H9 (cell line): Measurements from ENCODE around the gene NAA16. TPM values are rescaled to one million over a fixed set of nuclear protein-coding genes. Genes with fewer than 3 reads are reported as not detected.

ENCODE experiments used
- DNase-seq: peaks from one replicate; pipeline ENCODE4 v3.0.0-alpha.2; 2017
- H2AFZ ChIP-seq: one replicate; pipeline ENCODE4 v1.6.1; 2013; ENCODE audit warnings: mild to moderate bottlenecking, low read length, control low read depth, moderate library complexity
- H2AK5ac ChIP-seq: 2 replicates; pipeline ENCODE4 v1.6.1; 2013; ENCODE audit warnings: low read length, control low read depth, mixed read lengths; ENCODE audit not compliant: insufficient read length
- H2BK120ac ChIP-seq: one replicate; pipeline ENCODE4 v1.6.1; 2013; ENCODE audit warnings: low read depth, mild to moderate bottlenecking, low read length, control low read depth, inconsistent platforms; ENCODE audit not compliant: poor library complexity, severe bottlenecking
- H2BK12ac ChIP-seq: 2 replicates; pipeline ENCODE4 v1.6.1; 2013; ENCODE audit warnings: low read length, control low read depth, mixed read lengths, low read depth; ENCODE audit not compliant: insufficient read length
- H2BK15ac ChIP-seq: 2 replicates; pipeline ENCODE4 v1.6.1; 2013; ENCODE audit warnings: low read depth, low read length, control low read depth
- H2BK20ac ChIP-seq: one replicate; pipeline ENCODE4 v1.6.1; 2013; ENCODE audit warnings: low read depth, mild to moderate bottlenecking, low read length, control low read depth, inconsistent platforms; ENCODE audit not compliant: poor library complexity, severe bottlenecking
- H2BK5ac ChIP-seq: 2 replicates; pipeline ENCODE4 v1.6.1; 2013; ENCODE audit warnings: low read length, control low read depth, mixed read lengths; ENCODE audit not compliant: insufficient read length
- H3K14ac ChIP-seq: 2 replicates; pipeline ENCODE4 v1.6.1; 2013; ENCODE audit warnings: low read length, control low read depth; ENCODE audit not compliant: insufficient read depth
- H3K18ac ChIP-seq: 2 replicates; pipeline ENCODE4 v1.6.1; 2013; ENCODE audit warnings: low read depth, mild to moderate bottlenecking, mixed read lengths, low read length, control low read depth; ENCODE audit not compliant: insufficient read length
- H3K23ac ChIP-seq: 2 replicates; pipeline ENCODE4 v1.6.1; 2013; ENCODE audit warnings: low read length, control low read depth, mixed read lengths, low read depth; ENCODE audit not compliant: insufficient read length
- H3K23me2 ChIP-seq: 2 replicates; pipeline ENCODE4 v1.6.1; 2013; ENCODE audit warnings: low read depth, mild to moderate bottlenecking, mixed read lengths, low read length, control low read depth; ENCODE audit not compliant: insufficient read length, poor library complexity, severe bottlenecking
- H3K27ac ChIP-seq: 2 replicates; pipeline ENCODE4 v1.5.1; 2013; ENCODE audit warnings: low read length, control low read depth, mixed read lengths, low read depth; ENCODE audit not compliant: insufficient read length
- H3K27me3 ChIP-seq: 2 replicates; pipeline ENCODE4 v1.6.1; 2013; ENCODE audit warnings: low read length, control low read depth, inconsistent platforms; ENCODE audit not compliant: insufficient read depth
- H3K4ac ChIP-seq: 2 replicates; pipeline ENCODE4 v1.6.1; 2013; ENCODE audit warnings: low read depth, mild to moderate bottlenecking, control low read depth, inconsistent platforms, low read length, moderate library complexity
- H3K4me1 ChIP-seq: 2 replicates; pipeline ENCODE4 v1.6.1; 2013; ENCODE audit warnings: low read length, control low read depth, inconsistent platforms; ENCODE audit not compliant: insufficient read depth
- H3K4me2 ChIP-seq: 2 replicates; pipeline ENCODE4 v1.6.1; 2013; ENCODE audit warnings: low read length, control low read depth, mixed read lengths; ENCODE audit not compliant: insufficient read length, insufficient read depth
- H3K56ac ChIP-seq: 2 replicates; pipeline ENCODE4 v1.6.1; 2013; ENCODE audit warnings: low read depth, mild to moderate bottlenecking, mixed read lengths, low read length, control low read depth; ENCODE audit not compliant: insufficient read length
- H3K79me1 ChIP-seq: 2 replicates; pipeline ENCODE4 v1.6.1; 2013; ENCODE audit warnings: low read depth, mild to moderate bottlenecking, moderate library complexity, low read length, control low read depth, inconsistent platforms; ENCODE audit not compliant: insufficient read depth, poor library complexity, severe bottlenecking
- H3K79me2 ChIP-seq: 2 replicates; pipeline ENCODE4 v1.6.1; 2013; ENCODE audit warnings: low read length, control low read depth, inconsistent platforms; ENCODE audit not compliant: insufficient read depth
- H3K9ac ChIP-seq: 2 replicates; pipeline ENCODE4 v1.6.1; 2013; ENCODE audit warnings: low read length, control low read depth, mixed read lengths; ENCODE audit not compliant: insufficient read length; ENCODE audit errors: extremely low read depth
- H3K9me3 ChIP-seq: one replicate; pipeline ENCODE4 v1.6.1; 2013; ENCODE audit warnings: low read depth, low read length, inconsistent platforms; ENCODE audit not compliant: control insufficient read depth
- H3T11ph ChIP-seq: one replicate; pipeline ENCODE4 v1.6.1; 2013; ENCODE audit warnings: mild to moderate bottlenecking, low read length, control low read depth, inconsistent platforms
- H4K20me1 ChIP-seq: one replicate; pipeline ENCODE4 v1.6.1; 2013; ENCODE audit not compliant: control insufficient read depth, insufficient read length, insufficient read depth
- H4K5ac ChIP-seq: 2 replicates; pipeline ENCODE4 v1.6.1; 2013; ENCODE audit warnings: low read depth, mild to moderate bottlenecking, mixed read lengths, low read length, control low read depth; ENCODE audit not compliant: insufficient read length
- H4K8ac ChIP-seq: replicated peaks from 2 replicates; pipeline ENCODE4 v1.6.1; 2013; ENCODE audit warnings: low read length, control low read depth, mixed read lengths, low read depth; ENCODE audit not compliant: insufficient read length
- H4K91ac ChIP-seq: 2 replicates; pipeline ENCODE4 v1.6.1; 2013; ENCODE audit warnings: low read depth, mild to moderate bottlenecking, moderate library complexity, mixed read lengths, low read length, control low read depth; ENCODE audit not compliant: insufficient read length
- H3K27ac Mint-ChIP-seq, 3 experiments: 2 replicates in 2 of 3; 3 replicates in 1 of 3; pipeline ENCODE4 v1.8.0; 2020 to 2021; ENCODE audit warnings: mixed read lengths in 3 of 3, mild to moderate bottlenecking in 1 of 3, moderate library complexity in 1 of 3
- H3K27me3 Mint-ChIP-seq: 2 replicates; pipeline ENCODE4 v1.8.0; 2021; ENCODE audit warnings: low read depth, mild to moderate bottlenecking, moderate library complexity, mixed read lengths
- H3K36me3 Mint-ChIP-seq, 3 experiments: 2 replicates in 2 of 3; 3 replicates in 1 of 3; pipeline ENCODE4 v1.8.0; 2020 to 2021; ENCODE audit warnings: low read depth in 3 of 3, mixed read lengths in 3 of 3; ENCODE audit not compliant: insufficient read depth in 1 of 3
- H3K4me1 Mint-ChIP-seq, 2 experiments: 2 replicates each; pipeline ENCODE4 v1.8.0; 2020; ENCODE audit warnings: mixed read lengths in 2 of 2
- H3K4me3 Mint-ChIP-seq, 2 experiments: 2 replicates in 1 of 2; 3 replicates in 1 of 2; pipeline ENCODE4 v1.8.0; 2020 to 2021; ENCODE audit warnings: mild to moderate bottlenecking in 2 of 2, mixed read lengths in 2 of 2, moderate library complexity in 1 of 2
- H3K9me3 Mint-ChIP-seq, 2 experiments: 2 replicates in 1 of 2; 3 replicates in 1 of 2; pipeline ENCODE4 v1.8.0; 2020; ENCODE audit warnings: mild to moderate bottlenecking in 2 of 2, mixed read lengths in 2 of 2, moderate library complexity in 1 of 2
- WGBS: extraction: QIAGEN DNeasy Blood & Tissue Kit; methylation state at CpG from one replicate; pipeline ENCODE4 v1.1.7; 2013; ENCODE audit warnings: missing lambda C conversion rate, low lambda C conversion rate, mixed read lengths; ENCODE audit not compliant: insufficient read length; ENCODE audit errors: extremely low coverage; 5-methylcytosine and 5-hydroxymethylcytosine counted together
- total RNA-seq: library from RNA; stranded (reverse); gene quantifications from 2 replicates; pipeline ENCODE4 v1.2.1, GENCODE V29; 2021
- TF ChIP-seq, protein P1 (sequence below): fragments of 200-600 bp; sonication (generic); conservative IDR thresholded peaks from 3 replicates; pipeline ENCODE4 v1.8.0; 2021; ENCODE audit warnings: antibody characterized with exemption, mild to moderate bottlenecking

NAA16 gene
- total RNA-seq, 1 experiment from 2014 or later = 37.7 TPM

DNA sequence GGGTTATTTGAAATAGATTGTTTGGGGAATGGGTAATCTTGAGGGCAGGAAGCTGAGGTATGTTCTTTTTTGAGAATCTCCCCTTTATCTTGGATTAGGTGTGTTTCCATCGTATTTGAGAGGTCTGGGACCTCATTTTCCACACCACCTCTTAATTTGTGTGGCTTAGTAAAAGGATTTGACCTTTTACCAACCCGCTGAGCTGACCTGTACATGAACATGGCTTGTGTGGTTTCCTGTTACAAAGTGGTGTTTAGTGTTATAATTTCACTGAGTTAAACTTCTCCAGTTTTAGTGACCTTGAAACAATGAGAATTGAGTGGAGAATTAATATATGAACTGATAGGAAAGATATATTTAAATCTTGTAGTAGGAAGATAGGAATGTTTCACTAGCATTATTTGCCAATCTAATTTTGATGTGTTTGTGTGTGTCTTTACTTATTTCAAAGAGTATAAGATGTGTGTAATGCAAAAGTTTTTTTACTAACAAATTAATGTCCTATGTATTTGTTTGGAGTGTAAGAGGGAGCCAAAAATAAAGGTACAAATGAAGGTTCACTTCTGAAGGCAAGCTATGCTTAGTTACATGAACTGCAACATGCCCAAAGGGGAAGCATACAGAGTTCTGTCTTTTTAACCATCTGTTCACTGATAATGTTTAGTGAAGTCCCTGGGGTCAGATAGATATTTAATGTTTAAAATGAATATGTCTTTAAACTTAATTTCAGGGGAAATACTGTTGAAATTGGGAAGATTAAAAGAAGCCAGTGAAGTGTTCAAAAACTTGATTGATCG lies 17.1 kb downstream of the NAA16 start:
- Mint-ChIP-seq H3K9me3 (no peaks in the 10 kb centered on the region), H3K4me1 (no peaks in the 10 kb centered on the region), H3K36me3 (peaks cover 11 to 62% (median 60%) of the 10 kb centered on the region in 3 experiments; a peak in 6 of 7 replicates), H3K27ac (0 out of 7 replicates have a peak overlapping the region, but pooled peaks of 1 of the 3 experiments have one; percentile 3), H3K27me3 (no peaks in the 10 kb centered on the region), H3K4me3 (no peak overlapping the region)
- H3K18ac ChIP-seq = no peak overlapping the region
- H3K27me3 ChIP-seq = no peaks in the 10 kb centered on the region
- DNase-seq = no peak
- H3K27ac ChIP-seq = no peak overlapping the region
- TF ChIP-seq, protein P1, sequence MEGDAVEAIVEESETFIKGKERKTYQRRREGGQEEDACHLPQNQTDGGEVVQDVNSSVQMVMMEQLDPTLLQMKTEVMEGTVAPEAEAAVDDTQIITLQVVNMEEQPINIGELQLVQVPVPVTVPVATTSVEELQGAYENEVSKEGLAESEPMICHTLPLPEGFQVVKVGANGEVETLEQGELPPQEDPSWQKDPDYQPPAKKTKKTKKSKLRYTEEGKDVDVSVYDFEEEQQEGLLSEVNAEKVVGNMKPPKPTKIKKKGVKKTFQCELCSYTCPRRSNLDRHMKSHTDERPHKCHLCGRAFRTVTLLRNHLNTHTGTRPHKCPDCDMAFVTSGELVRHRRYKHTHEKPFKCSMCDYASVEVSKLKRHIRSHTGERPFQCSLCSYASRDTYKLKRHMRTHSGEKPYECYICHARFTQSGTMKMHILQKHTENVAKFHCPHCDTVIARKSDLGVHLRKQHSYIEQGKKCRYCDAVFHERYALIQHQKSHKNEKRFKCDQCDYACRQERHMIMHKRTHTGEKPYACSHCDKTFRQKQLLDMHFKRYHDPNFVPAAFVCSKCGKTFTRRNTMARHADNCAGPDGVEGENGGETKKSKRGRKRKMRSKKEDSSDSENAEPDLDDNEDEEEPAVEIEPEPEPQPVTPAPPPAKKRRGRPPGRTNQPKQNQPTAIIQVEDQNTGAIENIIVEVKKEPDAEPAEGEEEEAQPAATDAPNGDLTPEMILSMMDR = no peak
- H3K23ac ChIP-seq = no peak overlapping the region
- no peak overlapping the region for H3K56ac ChIP-seq
- H3K79me2 ChIP-seq = no peaks in the 10 kb centered on the region
- H3K23me2 ChIP-seq = no peaks in the 10 kb centered on the region
- no peaks in the 10 kb centered on the region for H3K9me3 ChIP-seq
- WGBS = no CpG with 5 or more reads among the region's 3 CpGs
- H3K9ac ChIP-seq = no peak overlapping the region
- no peak overlapping the region for H2BK120ac ChIP-seq
- H3K14ac ChIP-seq = no peak overlapping the region
- no peaks in the 10 kb centered on the region for H3K79me1 ChIP-seq
- H3K4me2 ChIP-seq = no peak overlapping the region
- no peak overlapping the region for H2AK5ac ChIP-seq
- no peak overlapping the region for H2BK15ac ChIP-seq
- no peak overlapping the region for H2BK5ac ChIP-seq
- no peak overlapping the region for H3K4ac ChIP-seq
- H2BK12ac ChIP-seq = no peak overlapping the region
- H2AFZ ChIP-seq = no peak overlapping the region
- no peaks in the 10 kb centered on the region for H4K20me1 ChIP-seq
- H3T11ph ChIP-seq = no peak overlapping the region
- no peak overlapping the region for H4K91ac ChIP-seq
- no peak overlapping the region for H4K5ac ChIP-seq
- no peaks in the 10 kb centered on the region for H3K4me1 ChIP-seq
- H4K8ac ChIP-seq = no peak overlapping the region
- H2BK20ac ChIP-seq = no peak overlapping the region
